ENCODE data around the gene MRM3.

GRCh38 chr17:746783-747629, 35.1 kb upstream of the MRM3 start:
- no peak for TF ChIP-seq CTCF (conservative IDR thresholded peaks at IDR 0.05; ENCODE audit: low read depth in 2 of 2)
- TF ChIP-seq REST (IDR thresholded peaks at IDR 0.05; ENCODE audit: unreplicated experiment), result no peak
